B cell (primary cell): Measurements from ENCODE around the gene TEX9.

Experiments used
- CTCF ChIP-seq: fragments of 200-600 bp; IDR thresholded peaks from one replicate; pipeline ENCODE4 v1.8.0; 2022; ENCODE audit warnings: antibody characterized with exemption, mild to moderate bottlenecking
- EZH2 ChIP-seq: IDR thresholded peaks from 2 replicates; pipeline ENCODE4 v1.6.1; 2012; ENCODE audit warnings: borderline replicate concordance, low read depth, mild to moderate bottlenecking, moderate library complexity, low read length; ENCODE audit not compliant: insufficient read depth, poor library complexity, severe bottlenecking

- TF ChIP-seq CTCF (no peak), EZH2 (no peak)
Measured at GRCh38 chr15:56343879-56344278, 21.3 kb upstream of the TEX9 start.
